Duodenal mucosa (tissue), 2 donors: Measurements from ENCODE around the gene NR4A3.
"Not testable (repeated sequence)": the region's sequence is repeated elsewhere in the genome, so short reads cannot be mapped to it uniquely, and the experiment has no call there.

ENCODE experiments used
- H3K27ac ChIP-seq: one replicate; pipeline ENCODE4 v1.7.0; 2013; ENCODE audit warnings: low read depth, low read length
- H3K27me3 ChIP-seq, 2 donors: one replicate each; pipeline ENCODE4 v1.7.0; 2013; ENCODE audit warnings: low read length in 2 of 2, control low read depth in 1 of 2; ENCODE audit not compliant: insufficient read depth in 2 of 2, control insufficient read depth in 1 of 2
- H3K36me3 ChIP-seq, 2 donors: one replicate each; pipeline ENCODE4 v1.7.0; 2013; ENCODE audit warnings: low read length in 2 of 2, control low read depth in 1 of 2; ENCODE audit not compliant: insufficient read depth in 2 of 2, control insufficient read depth in 1 of 2
- H3K4me1 ChIP-seq, 2 donors: one replicate each; pipeline ENCODE4 v1.7.0; 2013; ENCODE audit warnings: low read length in 2 of 2, control low read depth in 1 of 2; ENCODE audit not compliant: insufficient read depth in 2 of 2, control insufficient read depth in 1 of 2
- H3K4me3 ChIP-seq, 2 donors: one replicate each; pipeline ENCODE4 v1.7.0; 2013; ENCODE audit warnings: low read length in 2 of 2, low read depth in 1 of 2
- H3K9ac ChIP-seq, 2 donors: one replicate each; pipeline ENCODE4 v1.7.0; 2013; ENCODE audit warnings: low read length in 2 of 2, low read depth in 1 of 2
- H3K9me3 ChIP-seq, 2 donors: one replicate each; pipeline ENCODE4 v1.7.0; 2013; ENCODE audit warnings: low read length in 2 of 2, control low read depth in 1 of 2; ENCODE audit not compliant: control insufficient read depth in 1 of 2

The NR4A3 gene

GRCh38 chr9:99855467-99856176 lies 33.9 kb downstream of the NR4A3 start:
- Histone ChIP-seq H3K9ac (no peak overlapping the region), H3K9me3 (no peaks in the 10 kb centered on the region), H3K4me3 (no peak overlapping the region), H3K27me3 (no peaks in the 10 kb centered on the region), H3K36me3 (no peaks in the 10 kb centered on the region), H3K27ac (no peak overlapping the region), H3K4me1 (peaks cover 11 to 14% of the 10 kb centered on the region in 2 donors)

- H3K9ac ChIP-seq, H3K9me3 ChIP-seq, H3K4me3 ChIP-seq, H3K36me3 ChIP-seq, H3K27ac ChIP-seq, H3K4me1 ChIP-seq, H3K27me3 ChIP-seq: not testable (repeated sequence)
Measured at GRCh38 chr9:99857576-99857975, 35.9 kb downstream of the NR4A3 start.

GRCh38 chr9:99858087-99858486 lies 36.4 kb downstream of the NR4A3 start:
- no peaks in the 10 kb centered on the region for H3K27me3 ChIP-seq
- H3K27ac ChIP-seq: no peak overlapping the region
- H3K4me1 ChIP-seq: no peaks in the 10 kb centered on the region
- no peak overlapping the region for H3K4me3 ChIP-seq
- no peaks in the 10 kb centered on the region for H3K36me3 ChIP-seq
- H3K9ac ChIP-seq: no peak overlapping the region
- H3K9me3 ChIP-seq: no peaks in the 10 kb centered on the region

GRCh38 chr9:99859243-99859980 lies 37.7 kb downstream of the NR4A3 start:
- H3K9ac ChIP-seq: no peak overlapping the region

GRCh38 chr9:99860266-99860665 lies 38.6 kb downstream of the NR4A3 start:
- Histone ChIP-seq H3K9ac (no peak overlapping the region), H3K9me3 (no peaks in the 10 kb centered on the region), H3K36me3 (no peaks in the 10 kb centered on the region), H3K4me1 (no peaks in the 10 kb centered on the region), H3K27ac (no peak overlapping the region), H3K27me3 (no peaks in the 10 kb centered on the region), H3K4me3 (no peak overlapping the region)

More at GRCh38 chr9:99859243-99859980, 37.7 kb downstream of the NR4A3 start:
- no peak overlapping the region for H3K27ac ChIP-seq
- H3K9me3 ChIP-seq: no peaks in the 10 kb centered on the region
- no peak overlapping the region for H3K4me3 ChIP-seq
- no peaks in the 10 kb centered on the region for H3K4me1 ChIP-seq
- no peaks in the 10 kb centered on the region for H3K36me3 ChIP-seq
- H3K27me3 ChIP-seq: no peaks in the 10 kb centered on the region

GRCh38 chr9:99863955-99864354 lies 42.3 kb downstream of the NR4A3 start:
- no peaks in the 10 kb centered on the region for H3K27me3 ChIP-seq
- H3K27ac ChIP-seq: no peak overlapping the region
- no peak overlapping the region for H3K9ac ChIP-seq
- H3K9me3 ChIP-seq: no peaks in the 10 kb centered on the region
- H3K4me3 ChIP-seq: no peak overlapping the region
- no peaks in the 10 kb centered on the region for H3K4me1 ChIP-seq
- H3K36me3 ChIP-seq: no peaks in the 10 kb centered on the region

GRCh38 chr9:99866398-99866797 lies 44.7 kb downstream of the NR4A3 start:
- Histone ChIP-seq H3K27ac (no peak overlapping the region), H3K36me3 (no peaks in the 10 kb centered on the region), H3K27me3 (no peaks in the 10 kb centered on the region), H3K4me3 (no peak overlapping the region), H3K4me1 (no peaks in the 10 kb centered on the region), H3K9ac (no peak overlapping the region), H3K9me3 (no peaks in the 10 kb centered on the region)

GRCh38 chr9:99867536-99867935 lies 45.9 kb downstream of the NR4A3 start:
- H3K9ac ChIP-seq: no peak overlapping the region
- H3K4me1 ChIP-seq: no peaks in the 10 kb centered on the region
- H3K36me3 ChIP-seq: no peaks in the 10 kb centered on the region
- no peaks in the 10 kb centered on the region for H3K9me3 ChIP-seq
- H3K4me3 ChIP-seq: no peak overlapping the region
- no peaks in the 10 kb centered on the region for H3K27me3 ChIP-seq
- no peak overlapping the region for H3K27ac ChIP-seq

GRCh38 chr9:99867968-99868367 lies 46.3 kb downstream of the NR4A3 start:
- Histone ChIP-seq H3K4me1 (no peaks in the 10 kb centered on the region), H3K9ac (no peak overlapping the region), H3K27ac (no peak overlapping the region), H3K9me3 (no peaks in the 10 kb centered on the region), H3K4me3 (no peak overlapping the region), H3K27me3 (no peaks in the 10 kb centered on the region), H3K36me3 (no peaks in the 10 kb centered on the region)

- H3K4me1 ChIP-seq: no peaks in the 10 kb centered on the region
- no peaks in the 10 kb centered on the region for H3K27me3 ChIP-seq
- H3K9me3 ChIP-seq: no peaks in the 10 kb centered on the region
- H3K4me3 ChIP-seq: no peak overlapping the region
- H3K27ac ChIP-seq: no peak overlapping the region
- no peak overlapping the region for H3K9ac ChIP-seq
- H3K36me3 ChIP-seq: no peaks in the 10 kb centered on the region
Measured at GRCh38 chr9:99868845-99869244, 47.2 kb downstream of the NR4A3 start.
